GM19240 (cell line): ENCODE data around the gene SPINK13.
"Not testable (repeated sequence)": the region's sequence is repeated elsewhere in the genome, so short reads cannot be mapped to it uniquely, and the experiment has no call there.

Experiments
- DNase-seq: peaks from one replicate; pipeline ENCODE4 v3.0.0; 2011; ENCODE audit warnings: low spot score; ENCODE audit not compliant: insufficient read length

SPINK13 gene, protein sequence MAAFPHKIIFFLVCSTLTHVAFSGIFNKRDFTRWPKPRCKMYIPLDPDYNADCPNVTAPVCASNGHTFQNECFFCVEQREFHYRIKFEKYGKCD

DNA sequence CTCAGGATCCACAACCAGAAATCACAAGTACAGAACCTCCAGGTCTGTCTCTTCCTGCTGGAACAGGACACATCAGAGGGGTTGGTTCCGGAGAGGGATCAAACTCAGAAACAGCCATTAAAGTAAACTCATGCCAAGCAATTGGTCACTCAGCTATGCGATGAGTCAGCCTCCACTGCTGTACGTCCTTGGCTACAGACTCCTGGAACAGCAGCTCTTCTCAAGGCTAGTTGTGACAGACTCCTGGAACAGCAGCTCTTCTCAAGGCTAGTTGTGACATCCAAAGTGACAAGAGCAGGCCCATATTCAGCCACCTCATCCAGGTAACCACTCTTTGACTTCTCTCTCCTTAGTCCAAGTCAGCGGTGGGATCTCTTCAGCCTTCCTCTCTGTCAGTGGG, at the start of gene SPINK13:
TSS of gene SPINK13 (plus strand) at position 229 of the 400 bp plus-strand sequence. CDS start 1,279 bp downstream, outside the sequence.
- no peak for DNase-seq

DNA sequence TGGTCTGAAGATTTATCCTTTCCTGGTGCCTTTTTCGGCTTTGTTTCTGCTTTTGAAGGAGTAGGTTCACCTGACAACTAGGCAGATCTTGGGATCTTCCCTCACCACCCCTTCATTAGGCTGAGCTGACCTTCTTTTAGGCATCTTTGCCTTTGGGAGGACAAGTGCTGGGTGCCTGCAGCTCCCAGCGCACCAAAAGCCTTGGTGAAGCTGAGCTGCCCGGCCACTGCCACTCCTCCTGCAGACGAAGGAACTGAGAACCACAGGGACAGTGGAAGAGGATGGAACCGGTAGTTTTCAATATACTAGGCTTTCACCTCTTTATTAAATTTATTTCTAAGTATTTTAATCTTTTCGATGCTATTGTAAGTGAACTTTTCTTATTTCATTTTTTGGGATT, 47.1 kb upstream of the SPINK13 start:
- no peak for DNase-seq

DNA sequence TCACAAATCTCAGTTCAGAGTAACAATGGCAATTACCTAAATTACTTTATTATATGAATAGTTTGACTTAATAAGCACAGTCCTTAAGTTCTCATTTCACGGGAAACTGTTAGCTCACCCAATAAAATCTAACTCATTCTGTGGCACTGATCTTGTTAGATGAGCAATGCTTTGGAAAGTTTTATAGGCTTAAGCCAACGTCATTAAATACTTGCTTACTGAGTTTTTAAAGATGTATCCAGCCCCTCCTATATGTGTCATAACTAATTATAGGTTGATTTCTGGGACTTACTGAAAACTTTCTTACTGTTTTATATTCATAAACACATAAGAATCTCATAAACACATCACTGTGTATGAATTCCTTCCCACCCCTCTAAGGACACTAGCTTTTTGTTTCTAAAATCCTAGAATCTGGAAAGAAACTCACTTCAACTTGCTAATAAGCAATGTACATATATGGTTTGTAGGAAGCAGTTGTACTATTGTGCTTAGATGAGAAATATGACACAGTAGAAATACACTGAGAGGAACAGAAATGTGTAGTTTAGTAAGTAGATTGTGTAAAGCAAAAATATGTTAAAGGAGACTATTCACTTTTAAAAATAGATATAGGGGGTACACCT, 44.4 kb upstream of the SPINK13 start:
- DNase-seq = no peak

- DNase-seq = no peak
These were observed 40.1 kb upstream of the SPINK13 start for GRCh38 chr5:148228392-148228984.

DNA sequence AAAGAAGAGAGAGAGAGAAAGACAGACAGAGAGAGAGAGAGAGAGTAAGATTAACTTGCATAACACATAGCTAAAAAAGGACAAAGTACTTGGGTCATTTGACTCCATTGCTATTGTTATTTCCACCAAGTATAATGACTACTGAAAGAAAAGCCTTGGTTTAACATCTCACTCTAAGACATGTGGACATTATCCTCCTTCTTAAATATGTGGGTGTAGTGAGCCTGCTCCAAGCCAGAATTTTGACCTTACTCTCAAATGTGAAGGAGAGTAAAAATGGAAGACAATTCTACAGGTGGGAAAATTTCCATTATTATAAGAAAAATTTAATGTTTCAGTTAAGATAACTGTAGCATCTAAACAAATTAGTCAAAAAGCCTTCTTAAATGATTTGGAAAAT, 38.8 kb upstream of the SPINK13 start:
- no peak for DNase-seq

- no peak for DNase-seq
These were observed 38.4 kb upstream of the SPINK13 start for GRCh38 chr5:148230240-148230639.

GRCh38 chr5:148237785-148238417, 30.7 kb upstream of the SPINK13 start:
- DNase-seq = no peak

- DNase-seq = no peak
These were observed 30.2 kb upstream of the SPINK13 start, which contains the start of gene MARCOL for GRCh38 chr5:148238418-148238794. Gene MARCOL (plus strand): TSS chr5:148238525. CDS start chr5:148238598, 73 bp downstream.

- DNase-seq = no peak
These were observed 19.7 kb upstream of the SPINK13 start for GRCh38 chr5:148248894-148249293.

DNA sequence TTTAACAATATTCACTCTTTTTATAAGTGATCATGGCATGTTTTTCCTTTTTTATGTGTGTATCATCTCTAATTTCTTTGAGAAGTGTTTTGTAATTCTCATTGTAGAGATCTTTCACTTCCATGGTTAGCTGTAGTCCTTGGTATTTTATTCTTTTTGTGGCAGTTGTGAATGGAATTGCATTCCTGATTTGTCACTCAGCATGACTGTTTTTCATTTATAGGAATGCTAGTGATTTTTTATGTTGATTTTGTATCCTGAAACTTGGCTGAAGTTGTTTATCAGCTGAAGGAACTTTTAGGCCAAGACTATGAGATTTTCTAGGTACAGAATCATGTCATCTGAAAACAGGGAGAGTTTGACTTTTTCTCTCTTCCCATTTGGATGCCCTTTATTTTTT, 13.1 kb upstream of the SPINK13 start:
- no peak for DNase-seq

DNA sequence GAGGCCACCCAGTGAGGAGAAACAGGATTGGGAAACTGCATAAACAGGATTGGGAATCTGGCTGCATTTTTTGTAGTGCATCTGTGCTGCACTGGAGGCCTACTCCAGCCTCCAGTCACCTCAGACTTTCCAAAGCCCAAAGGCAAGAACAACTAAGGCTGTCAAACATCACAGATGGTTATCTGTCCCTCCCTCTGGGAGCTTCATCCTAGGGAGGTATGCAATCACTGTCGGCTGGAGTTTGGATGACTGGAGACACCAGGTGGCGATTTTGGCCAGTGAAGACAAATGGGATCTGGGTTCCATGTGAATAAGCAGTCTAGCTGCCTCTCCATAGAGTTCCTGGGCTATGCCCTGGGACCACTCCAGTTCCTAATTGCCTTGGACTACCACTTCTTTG, 9.3 kb upstream of the SPINK13 start:
- no peak for DNase-seq

- DNase-seq = no peak
These were observed 7.4 kb upstream of the SPINK13 start for GRCh38 chr5:148261221-148261620.

GRCh38 chr5:148267962-148268361, 632 bp upstream of the SPINK13 start:
- DNase-seq = no peak

GRCh38 chr5:148275129-148275528, 6.5 kb downstream of the SPINK13 start:
- not testable (repeated sequence) for DNase-seq

- not testable (repeated sequence) for DNase-seq
These were observed 12.3 kb downstream of the SPINK13 start for GRCh38 chr5:148280893-148281292.

DNA sequence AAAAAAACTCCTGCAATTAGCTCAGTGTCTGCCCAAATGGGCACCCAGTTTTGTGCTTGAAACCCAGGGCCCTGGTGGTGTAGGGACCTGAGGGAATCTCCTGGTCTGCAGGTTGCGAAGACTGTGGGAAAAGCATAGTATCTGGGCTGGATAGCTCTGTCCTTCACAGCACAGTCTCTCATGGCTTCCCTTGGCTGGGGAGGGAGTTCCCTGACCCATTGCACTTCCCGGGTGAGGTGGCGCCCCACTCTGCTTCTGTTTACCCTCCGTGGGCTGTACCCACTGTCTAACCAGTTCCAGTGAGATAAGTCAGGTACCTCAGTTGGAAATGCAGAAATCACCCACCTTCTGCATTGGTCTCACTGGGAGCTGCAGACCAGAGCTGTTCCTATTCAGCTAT, 12.7 kb downstream of the SPINK13 start:
- DNase-seq = not testable (repeated sequence)

- DNase-seq = no peak
These were observed 21.9 kb downstream of the SPINK13 start for GRCh38 chr5:148290271-148291195.

DNA sequence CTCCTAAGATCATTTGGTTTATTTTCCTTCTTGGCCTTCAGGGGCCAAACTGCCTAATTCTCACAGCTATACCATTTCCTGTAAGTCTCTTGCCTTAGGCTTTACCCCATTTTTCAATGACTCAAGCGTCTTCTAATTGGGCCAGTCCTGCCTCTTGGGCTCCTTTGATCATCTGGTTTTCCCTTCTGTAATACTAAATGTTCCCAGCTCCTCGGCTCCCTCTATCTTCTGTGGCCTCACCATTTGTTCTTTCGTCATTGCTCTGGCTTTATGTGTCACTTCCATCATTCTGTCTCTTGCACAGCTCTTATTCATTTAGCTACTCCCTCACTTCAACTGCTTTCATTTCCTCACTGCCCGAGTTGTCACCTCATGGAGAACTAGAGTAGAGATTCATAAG, 29.1 kb downstream of the SPINK13 start:
- no peak for DNase-seq

DNA sequence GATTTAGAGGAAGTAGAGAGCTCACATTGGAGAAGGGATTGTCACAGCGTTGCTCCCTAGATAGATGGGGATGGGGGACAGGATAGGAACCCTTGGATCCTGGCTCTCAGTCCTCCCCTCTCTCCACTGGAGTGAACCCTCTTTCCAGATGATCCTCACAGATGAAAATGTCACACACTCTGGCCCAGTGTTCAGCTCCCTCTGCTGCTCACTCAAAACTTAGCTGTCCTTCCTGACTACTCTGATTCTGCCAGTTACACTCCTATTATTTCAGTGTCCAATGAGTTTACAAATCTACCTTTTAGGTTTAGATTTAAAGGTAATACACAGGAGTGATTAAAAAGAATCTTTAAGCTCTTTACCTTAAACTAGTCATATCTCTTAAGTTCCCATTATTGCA, 37.9 kb downstream of the SPINK13 start:
- DNase-seq = no peak

GRCh38 chr5:148309019-148309418, 40.4 kb downstream of the SPINK13 start:
- DNase-seq = no peak

GRCh38 chr5:148309746-148310145, 41.2 kb downstream of the SPINK13 start:
- DNase-seq = no peak

DNA sequence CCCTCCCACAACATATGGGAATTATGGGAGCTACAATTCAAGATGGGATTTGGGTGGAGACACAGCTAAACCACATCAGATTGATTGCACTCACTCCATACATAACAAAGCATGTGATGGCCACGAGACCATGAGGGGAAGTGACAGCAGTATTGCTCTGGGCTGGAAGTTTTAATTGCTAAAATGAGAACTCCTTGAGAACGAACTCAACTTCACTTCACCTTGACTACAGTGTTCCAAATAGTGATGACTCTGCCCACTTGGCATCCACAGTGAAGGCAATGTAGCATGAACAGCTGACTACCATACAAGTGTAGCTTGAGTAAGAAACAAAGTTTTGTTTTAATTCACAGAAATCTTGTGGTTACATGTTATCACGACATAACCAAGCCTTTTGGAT, 42.9 kb downstream of the SPINK13 start:
- no peak for DNase-seq
